GM18498 (cell line): ENCODE measurements around the gene GSK3B.

Experiments used
- ATAC-seq: cut with Tn5 transposase; IDR thresholded peaks from one replicate; pipeline ENCODE4 v1.9.1; 2021; ENCODE audit warnings: mild to moderate bottlenecking, moderate library complexity; ENCODE audit not compliant: unreplicated experiment

The GSK3B gene

GRCh38 chr3:120093911-120094775 is at the start of gene GSK3B:
GSK3B (minus strand) TSS chr3:120094447; CDS start chr3:120093434, 1,013 bp downstream.
- peak; percentile 37 for ATAC-seq

- ATAC-seq, result no peak
Measured at GRCh38 chr3:120143676-120144075, 49.4 kb upstream of the GSK3B start.

GRCh38 chr3:120142236-120142635 is 48.0 kb upstream of the GSK3B start:
- no peak for ATAC-seq

GRCh38 chr3:120140098-120140742 is 46.0 kb upstream of the GSK3B start:
- ATAC-seq, result no peak

GRCh38 chr3:120139140-120139539 is 44.9 kb upstream of the GSK3B start:
- ATAC-seq, result no peak

GRCh38 chr3:120137548-120137947 is 43.3 kb upstream of the GSK3B start:
- ATAC-seq, result no peak

- ATAC-seq, result no peak
Measured at GRCh38 chr3:120130656-120131055, 36.4 kb upstream of the GSK3B start.

GRCh38 chr3:120129718-120130513 is 35.7 kb upstream of the GSK3B start:
- no peak for ATAC-seq

- no peak for ATAC-seq
Measured at GRCh38 chr3:120129051-120129450, 34.8 kb upstream of the GSK3B start.

GRCh38 chr3:120125992-120126391 is 31.7 kb upstream of the GSK3B start:
- ATAC-seq, result no peak

GRCh38 chr3:120119846-120120510 is 25.7 kb upstream of the GSK3B start:
- no peak for ATAC-seq

GRCh38 chr3:120114981-120115380 is 20.7 kb upstream of the GSK3B start:
- no peak for ATAC-seq

GRCh38 chr3:120114376-120114775 is 20.1 kb upstream of the GSK3B start:
- no peak for ATAC-seq

GRCh38 chr3:120113128-120114116 is 19.2 kb upstream of the GSK3B start:
- ATAC-seq, result no peak

GRCh38 chr3:120111898-120112297 is 17.7 kb upstream of the GSK3B start:
- no peak for ATAC-seq

- ATAC-seq, result no peak
Measured at GRCh38 chr3:120103276-120103675, 9.0 kb upstream of the GSK3B start.

GRCh38 chr3:120102674-120103073 is 8.4 kb upstream of the GSK3B start:
- ATAC-seq, result peak; percentile 47

- no peak for ATAC-seq
Measured at GRCh38 chr3:120102232-120102631, 8.0 kb upstream of the GSK3B start.

GRCh38 chr3:120101624-120102023 is 7.4 kb upstream of the GSK3B start:
- no peak for ATAC-seq

GRCh38 chr3:120100711-120101110 is 6.5 kb upstream of the GSK3B start:
- ATAC-seq, result no peak
